Liver (tissue), 9 donors: Measurements from ENCODE around the gene FADS6. TPM values are rescaled to one million over a fixed set of nuclear protein-coding genes. Genes with fewer than 3 reads are reported as not detected.

Experiments used
- DNase-seq: peaks from one replicate; pipeline ENCODE4 v3.0.0-alpha.2; 2017; ENCODE audit warnings: low spot score
- H3K27ac ChIP-seq, 2 donors: one replicate each; pipeline ENCODE4 v1.7.0; 2013; ENCODE audit warnings: inconsistent platforms in 2 of 2, low read length in 2 of 2, control low read depth in 1 of 2, low read depth in 1 of 2, mild to moderate bottlenecking in 1 of 2
- H3K27me3 ChIP-seq, 4 donors: one replicate each; pipeline versions ENCODE4 v1.6.1 to v1.7.0; 2013; ENCODE audit warnings: low read length in 3 of 4, inconsistent platforms in 1 of 4, mild to moderate bottlenecking in 1 of 4, moderate library complexity in 1 of 4; ENCODE audit not compliant: control insufficient read depth in 4 of 4, insufficient read depth in 4 of 4
- H3K36me3 ChIP-seq, 4 donors: one replicate each; pipeline versions ENCODE4 v1.6.1 to v1.7.0; 2013; ENCODE audit warnings: low read length in 3 of 4, mild to moderate bottlenecking in 3 of 4, low read depth in 1 of 4, moderate library complexity in 1 of 4; ENCODE audit not compliant: control insufficient read depth in 4 of 4, insufficient read depth in 3 of 4
- H3K4me1 ChIP-seq, 4 donors: one replicate each; pipeline versions ENCODE4 v1.6.1 to v1.7.0; 2013; ENCODE audit warnings: low read length in 3 of 4, mild to moderate bottlenecking in 3 of 4, moderate library complexity in 1 of 4; ENCODE audit not compliant: control insufficient read depth in 4 of 4, insufficient read depth in 4 of 4
- H3K4me3 ChIP-seq, 3 donors: one replicate each; pipeline versions ENCODE4 v1.6.1 to v1.7.0; 2013; ENCODE audit warnings: low read length in 3 of 3, control low read depth in 1 of 3, low read depth in 1 of 3, mild to moderate bottlenecking in 1 of 3
- H3K9ac ChIP-seq, 2 donors: one replicate each; pipeline ENCODE4 v1.7.0; 2013; ENCODE audit warnings: low read length in 2 of 2, mild to moderate bottlenecking in 2 of 2, moderate library complexity in 2 of 2, control low read depth in 1 of 2, low read depth in 1 of 2
- H3K9me3 ChIP-seq, 4 donors: one replicate each; pipeline versions ENCODE4 v1.6.1 to v1.7.0; 2013; ENCODE audit warnings: low read length in 3 of 4; ENCODE audit not compliant: control insufficient read depth in 4 of 4
- CTCF ChIP-seq: fragments of 150-350 bp; IDR thresholded peaks from 2 replicates; pipeline ENCODE4 v1.5.1; 2017; ENCODE audit warnings: improper control_type of control experiment, low read depth, low read length; ENCODE audit not compliant: missing input control
- EGR1 ChIP-seq, 2 donors: IDR thresholded peaks; 2 replicates each; pipeline ENCODE4 v1.6.1; 2016 to 2018; ENCODE audit warnings: antibody characterized with exemption in 2 of 2, low read depth in 2 of 2
- GABPA ChIP-seq, 2 donors: IDR thresholded peaks in 1 of 2; conservative IDR thresholded peaks in 1 of 2; 2 replicates each; pipeline ENCODE4 v1.6.1; 2016; ENCODE audit warnings: antibody characterized with exemption in 2 of 2, mild to moderate bottlenecking in 1 of 2, moderate library complexity in 1 of 2
- HNF4A ChIP-seq, 2 donors: conservative IDR thresholded peaks; 2 replicates each; pipeline ENCODE4 v1.6.1; 2016; ENCODE audit warnings: antibody characterized with exemption in 2 of 2, mild to moderate bottlenecking in 2 of 2
- HNF4G ChIP-seq: IDR thresholded peaks from 2 replicates; pipeline ENCODE4 v1.6.1; 2016; ENCODE audit warnings: antibody characterized with exemption
- JUND ChIP-seq, 2 donors: IDR thresholded peaks; 2 replicates each; pipeline ENCODE4 v1.6.1; 2016; ENCODE audit warnings: antibody characterized with exemption in 2 of 2
- NR2F2 ChIP-seq: IDR thresholded peaks from 2 replicates; pipeline ENCODE4 v1.6.1; 2016; ENCODE audit warnings: antibody characterized with exemption
- SP1 ChIP-seq: IDR thresholded peaks from 2 replicates; pipeline ENCODE4 v1.6.1; 2018; ENCODE audit warnings: antibody characterized with exemption, mild to moderate bottlenecking
- WGBS: extraction: QIAGEN DNeasy Blood & Tissue Kit; methylation state at CpG from one replicate; pipeline ENCODE4 v1.1.7; 2013; 5-methylcytosine and 5-hydroxymethylcytosine counted together
- polyA plus RNA-seq, 2 donors: library from polyadenylated mRNA; stranded (reverse) in 1 of 2; unstranded in 1 of 2; fragments of 200-250 nt in 1 of 2; fragments of >200 nt in 1 of 2; fragmentation: Nextera tagmentation in 1 of 2; extraction: Ambion mirVana in 1 of 2; gene quantifications; one replicate each; pipeline versions ENCODE4 v1.2.1 to v1.2.3, GENCODE V29; 2013 to 2015
- total RNA-seq, 2 donors: library from RNA; depleted of rRNA; stranded (reverse); fragments of >200 nt; gene quantifications; one replicate each; pipeline ENCODE4 v1.2.3, GENCODE V29; 2014
- donor health status: healthy.
- donor health status: healthy.
- donor health status: healthy.
- donor health status: healthy.
- donor health status: healthy.

Gene FADS6
- total and polyA plus RNA-seq, 4 donors, result 2.1 to 7.1 (median 4.2) TPM; not detected in 1

DNA sequence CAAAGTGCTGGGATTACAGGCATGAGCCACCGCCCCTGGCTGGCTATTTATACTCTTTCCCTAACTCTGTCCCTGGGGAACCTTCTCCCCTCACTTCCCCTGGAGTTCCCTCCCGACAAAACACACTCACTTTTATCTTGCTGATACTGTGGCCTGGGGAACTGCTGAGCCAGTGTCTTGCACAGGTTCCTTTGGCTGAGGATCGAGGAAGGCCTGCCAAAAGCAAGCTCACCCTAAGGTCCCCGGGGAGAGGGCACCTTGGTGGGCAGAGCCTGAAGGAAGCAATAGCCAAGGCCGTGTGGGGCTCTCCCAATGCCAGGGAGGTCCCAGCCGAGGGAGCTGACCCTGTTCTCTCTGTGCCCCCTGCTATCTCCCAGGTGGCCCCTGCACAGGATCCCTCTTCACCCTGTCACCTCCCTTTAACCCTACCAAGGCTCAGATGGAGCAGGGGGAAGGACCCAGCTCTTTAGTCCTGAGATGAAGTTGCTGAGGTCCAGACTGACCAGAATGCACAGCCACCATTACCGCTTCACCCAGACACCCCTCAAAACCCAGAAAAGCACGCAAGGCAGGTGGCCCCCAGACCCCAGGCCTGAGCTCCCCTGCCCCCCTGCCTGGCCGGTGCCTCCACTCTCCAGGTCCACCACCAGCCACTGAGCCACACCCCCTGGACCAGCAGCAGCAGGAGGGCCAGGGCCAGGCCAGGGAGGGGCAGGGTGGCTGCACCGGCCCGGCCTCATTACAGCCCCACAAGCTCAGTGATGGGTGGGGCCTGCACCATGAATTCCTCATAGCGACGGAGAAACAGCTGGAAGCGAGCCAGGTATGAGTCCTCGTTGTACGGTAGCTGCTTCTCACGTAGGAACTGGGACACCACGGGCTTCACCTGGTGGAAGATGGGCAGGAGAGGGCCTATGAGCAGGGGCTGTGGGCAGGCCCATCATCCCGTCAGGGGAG is 15.6 kb downstream of the FADS6 start:
- Histone ChIP-seq H3K9ac (no peak overlapping the region), H3K27ac (no peak overlapping the region), H3K36me3 (no peaks in the 10 kb centered on the region), H3K4me1 (peaks cover 5 to 9% (median 6%) of the 10 kb centered on the region in 4 donors), H3K27me3 (no peaks in the 10 kb centered on the region), H3K9me3 (no peaks in the 10 kb centered on the region), H3K4me3 (no peak overlapping the region)
- TF ChIP-seq CTCF (no peak), HNF4G (no peak), NR2F2 (no peak), EGR1 (IDR thresholded peaks at IDR 0.05; ENCODE audit: low read depth in 2 of 2) (no peak), SP1 (no peak)
- no peak for DNase-seq
- WGBS, result 64% methylated on average over 19 of the region's 19 CpGs

DNA sequence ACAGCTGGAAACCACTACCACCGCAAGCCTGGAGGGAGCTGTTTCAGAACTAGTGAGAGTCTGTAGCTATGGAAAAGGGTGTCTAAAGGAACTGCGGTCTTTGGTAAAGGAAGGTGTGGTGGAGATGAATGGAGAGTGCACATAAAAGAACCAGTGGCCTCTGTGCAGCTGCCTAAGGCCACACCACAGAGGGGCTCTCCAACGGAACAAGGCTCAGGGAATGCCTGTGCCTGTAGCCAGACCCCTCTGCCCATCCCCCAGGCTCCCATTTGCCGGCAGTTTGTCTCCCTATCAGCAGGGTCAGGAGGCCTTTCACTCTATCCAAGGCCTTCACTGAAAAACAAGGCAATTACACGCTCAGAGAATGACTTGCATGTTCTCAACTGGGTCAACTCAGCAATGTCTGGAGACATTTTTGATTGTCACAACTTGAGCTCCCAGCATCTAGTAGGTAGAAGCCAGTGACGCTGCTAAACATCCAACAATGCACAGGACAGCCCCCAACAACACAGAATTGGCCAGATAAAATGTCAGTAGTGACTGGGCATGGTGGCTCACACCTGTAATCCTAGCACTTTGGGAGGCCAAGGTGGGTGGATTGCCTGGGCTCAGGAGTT is 17.3 kb downstream of the FADS6 start:
- H3K27ac ChIP-seq, result no peak overlapping the region
- DNase-seq, result no peak
- H3K4me1 ChIP-seq, result peaks cover 9 to 20% (median 14%) of the 10 kb centered on the region in 4 donors
- WGBS, result 82% methylated on average over 6 of the region's 6 CpGs
- H3K9ac ChIP-seq, result no peak overlapping the region
- H3K9me3 ChIP-seq, result no peaks in the 10 kb centered on the region
- no peaks in the 10 kb centered on the region for H3K27me3 ChIP-seq
- no peaks in the 10 kb centered on the region for H3K36me3 ChIP-seq
- no peak overlapping the region for H3K4me3 ChIP-seq
- no peak for TF ChIP-seq HNF4A (conservative IDR thresholded peaks at IDR 0.05)
- TF ChIP-seq SP1, result no peak
- no peak for TF ChIP-seq GABPA (IDR thresholded peaks at IDR 0.05 in 1 of 2, conservative IDR thresholded peaks at IDR 0.05 in 1 of 2)

DNA sequence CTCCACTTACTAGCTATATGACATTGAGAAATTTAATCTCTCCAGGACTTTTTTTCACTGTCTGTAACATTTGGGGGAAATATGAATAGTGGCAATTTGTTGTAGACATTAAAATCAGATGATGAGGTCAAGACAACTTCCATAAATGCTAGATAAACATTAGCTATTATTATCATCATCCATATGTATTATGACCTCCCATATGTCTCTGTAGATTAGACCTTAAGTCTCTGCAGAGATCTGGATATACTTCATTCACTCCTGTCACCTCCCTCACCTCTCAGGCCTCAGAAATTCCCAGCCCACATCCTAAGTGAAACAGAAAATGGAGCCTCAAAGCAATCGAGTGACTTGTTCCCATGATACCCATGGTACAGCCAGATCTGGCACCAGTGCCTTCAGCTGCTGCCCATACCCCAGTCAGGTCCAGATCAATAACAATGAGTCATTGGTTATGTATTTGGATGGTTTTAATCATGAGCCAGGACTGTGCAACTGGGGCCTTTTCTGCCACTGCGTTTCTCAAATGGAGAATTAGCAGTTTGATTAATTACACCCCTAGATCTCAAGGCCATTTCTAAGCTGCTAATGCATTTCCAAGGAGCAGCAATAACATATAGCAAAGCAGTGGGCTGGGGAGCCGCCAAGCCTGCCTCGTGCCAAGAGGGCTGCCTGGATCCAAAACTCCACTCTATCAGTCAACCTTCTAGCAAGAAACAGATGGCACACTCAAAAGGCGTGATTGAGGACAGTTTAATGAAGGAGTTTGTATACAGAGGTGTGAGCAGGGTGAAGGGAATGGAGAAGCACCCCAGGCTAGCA is 18.1 kb downstream of the FADS6 start:
- Histone ChIP-seq H3K4me1 (peaks cover 9 to 20% (median 14%) of the 10 kb centered on the region in 4 donors), H3K4me3 (no peak overlapping the region), H3K36me3 (no peaks in the 10 kb centered on the region), H3K9me3 (no peaks in the 10 kb centered on the region), H3K27ac (no peak overlapping the region), H3K27me3 (no peaks in the 10 kb centered on the region), H3K9ac (no peak overlapping the region)
- no peak for DNase-seq
- WGBS, result 78% methylated on average over 5 of the region's 5 CpGs
- TF ChIP-seq JUND (IDR thresholded peaks at IDR 0.05) (peak; percentile 47 to 74), HNF4G (no peak)
